ENCODE results near the gene CCDC34.

DNA sequence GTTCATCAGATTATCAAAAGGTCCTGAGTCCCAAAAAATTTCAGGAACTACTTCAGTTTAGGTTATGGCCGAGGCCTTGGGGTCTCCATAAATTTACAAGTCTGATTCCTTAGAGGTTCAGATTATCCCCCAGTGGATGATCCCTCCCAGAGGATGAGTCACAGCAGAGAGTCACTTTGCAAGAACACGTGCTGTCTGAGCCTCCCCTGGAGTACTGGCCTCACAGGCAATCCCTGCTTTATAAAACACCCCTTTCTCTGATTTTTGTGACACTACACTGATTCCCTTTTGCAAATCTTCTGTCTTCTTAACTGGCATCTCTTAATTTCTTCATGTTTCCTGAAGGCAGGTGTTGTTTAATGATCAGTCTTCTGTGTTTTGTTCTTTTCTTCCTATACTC, 45.3 kb downstream of the CCDC34 start:
- TF ChIP-seq, protein P1, sequence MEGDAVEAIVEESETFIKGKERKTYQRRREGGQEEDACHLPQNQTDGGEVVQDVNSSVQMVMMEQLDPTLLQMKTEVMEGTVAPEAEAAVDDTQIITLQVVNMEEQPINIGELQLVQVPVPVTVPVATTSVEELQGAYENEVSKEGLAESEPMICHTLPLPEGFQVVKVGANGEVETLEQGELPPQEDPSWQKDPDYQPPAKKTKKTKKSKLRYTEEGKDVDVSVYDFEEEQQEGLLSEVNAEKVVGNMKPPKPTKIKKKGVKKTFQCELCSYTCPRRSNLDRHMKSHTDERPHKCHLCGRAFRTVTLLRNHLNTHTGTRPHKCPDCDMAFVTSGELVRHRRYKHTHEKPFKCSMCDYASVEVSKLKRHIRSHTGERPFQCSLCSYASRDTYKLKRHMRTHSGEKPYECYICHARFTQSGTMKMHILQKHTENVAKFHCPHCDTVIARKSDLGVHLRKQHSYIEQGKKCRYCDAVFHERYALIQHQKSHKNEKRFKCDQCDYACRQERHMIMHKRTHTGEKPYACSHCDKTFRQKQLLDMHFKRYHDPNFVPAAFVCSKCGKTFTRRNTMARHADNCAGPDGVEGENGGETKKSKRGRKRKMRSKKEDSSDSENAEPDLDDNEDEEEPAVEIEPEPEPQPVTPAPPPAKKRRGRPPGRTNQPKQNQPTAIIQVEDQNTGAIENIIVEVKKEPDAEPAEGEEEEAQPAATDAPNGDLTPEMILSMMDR (IDR thresholded peaks at IDR 0.05): no peak
- no peak for TF ChIP-seq EP300 (IDR thresholded peaks at IDR 0.05)
- TF ChIP-seq POLR2A (IDR thresholded peaks at IDR 0.05): no peak
